Ascending aorta (tissue), 2 donors: ENCODE measurements around the gene TSPEAR. TPM values are rescaled to one million over a fixed set of nuclear protein-coding genes. Genes with fewer than 3 reads are reported as not detected.
A peak's percentile ranks its signal among the peaks of the same experiment; 100 is the strongest.

Experiments
- DNase-seq, 2 donors: peaks; one replicate each; pipeline ENCODE4 v3.0.0-alpha.2; 2019; ENCODE audit warnings: low spot score in 2 of 2
- H3K27ac ChIP-seq, 2 donors: fragments of 200-600 bp; sonication (generic); one replicate each; pipeline ENCODE4 v1.5.1; 2016 to 2017; ENCODE audit warnings: mild to moderate bottlenecking in 1 of 2
- H3K27me3 ChIP-seq: fragments of 200-600 bp; sonication (generic); one replicate; pipeline ENCODE4 v1.5.1; 2017
- H3K36me3 ChIP-seq, 2 donors: fragments of 200-600 bp; sonication (generic); one replicate each; pipeline ENCODE4 v1.5.1; 2016
- H3K4me1 ChIP-seq, 2 donors: fragments of 200-600 bp; sonication (generic); one replicate each; pipeline ENCODE4 v1.5.1; 2016 to 2017; ENCODE audit warnings: mild to moderate bottlenecking in 1 of 2
- H3K4me3 ChIP-seq, 2 donors: fragments of 200-600 bp; sonication (generic); one replicate each; pipeline ENCODE4 v1.5.1; 2016 to 2017; ENCODE audit warnings: mild to moderate bottlenecking in 1 of 2
- H3K9me3 ChIP-seq, 2 donors: fragments of 200-600 bp; sonication (generic); one replicate each; pipeline ENCODE4 v1.5.1; 2016
- CTCF ChIP-seq, 3 experiments: fragments of 200-600 bp in 2 of 3; fragments of 450-650 bp in 1 of 3; sonication (generic) in 2 of 3; IDR thresholded peaks; one replicate each; pipeline ENCODE4 v1.5.1; 2016 to 2019; ENCODE audit warnings: antibody characterized with exemption in 3 of 3, mild to moderate bottlenecking in 1 of 3, moderate library complexity in 1 of 3
- intact Hi-C: fragments of 100-400 bp; cut with DNase I; formaldehyde crosslinking; loops from one replicate; pipeline ENCODE4 v1.15.1; 2023
- total RNA-seq: library from RNA; depleted of rRNA; stranded (reverse); fragments of >200 nt; gene quantifications from one replicate; pipeline ENCODE4 v1.1.0, GENCODE V29; 2016

The TSPEAR gene
- total RNA-seq, 1 donor from 2014 or later = not detected

GRCh38 chr21:44738621-44739020, 27.2 kb upstream of the TSPEAR start:
- H3K4me1 ChIP-seq = no peaks in the 10 kb centered on the region
- peak in 1 of 2 donors; percentile 12 for DNase-seq
- H3K4me3 ChIP-seq = no peak overlapping the region
- peaks cover 7 to 14% of the 10 kb centered on the region in 2 donors for H3K9me3 ChIP-seq
- TF ChIP-seq CTCF (IDR thresholded peaks at IDR 0.05) = no peak
- H3K36me3 ChIP-seq = no peaks in the 10 kb centered on the region
- intact Hi-C loops = no loop called here
- H3K27me3 ChIP-seq = no peaks in the 10 kb centered on the region
- H3K27ac ChIP-seq = no peak overlapping the region

GRCh38 chr21:44737706-44738354, 26.5 kb upstream of the TSPEAR start:
- H3K9me3 ChIP-seq = peaks cover 7 to 14% of the 10 kb centered on the region in 2 donors
- no peaks in the 10 kb centered on the region for H3K36me3 ChIP-seq
- no peak overlapping the region for H3K27ac ChIP-seq
- no peak for TF ChIP-seq CTCF (IDR thresholded peaks at IDR 0.05)
- intact Hi-C loops = no loop called here
- H3K4me3 ChIP-seq = no peak overlapping the region
- DNase-seq = no peak
- no peaks in the 10 kb centered on the region for H3K27me3 ChIP-seq
- no peaks in the 10 kb centered on the region for H3K4me1 ChIP-seq

- no peak for DNase-seq
- TF ChIP-seq CTCF (IDR thresholded peaks at IDR 0.05) = no peak
- Histone ChIP-seq H3K36me3 (no peaks in the 10 kb centered on the region), H3K9me3 (peaks cover 7 to 14% of the 10 kb centered on the region in 2 donors), H3K27me3 (no peaks in the 10 kb centered on the region), H3K4me1 (no peaks in the 10 kb centered on the region), H3K4me3 (no peak overlapping the region), H3K27ac (no peak overlapping the region)
- intact Hi-C loops = no loop called here
These were observed 25.1 kb upstream of the TSPEAR start for GRCh38 chr21:44736291-44737004.

GRCh38 chr21:44735821-44736220, 24.4 kb upstream of the TSPEAR start:
- TF ChIP-seq CTCF (IDR thresholded peaks at IDR 0.05) = no peak
- Histone ChIP-seq H3K4me1 (no peaks in the 10 kb centered on the region), H3K27me3 (no peaks in the 10 kb centered on the region), H3K36me3 (no peaks in the 10 kb centered on the region), H3K4me3 (no peak overlapping the region), H3K9me3 (peaks cover 7 to 14% of the 10 kb centered on the region in 2 donors), H3K27ac (no peak overlapping the region)
- intact Hi-C loops = no loop called here
- no peak for DNase-seq

GRCh38 chr21:44734841-44735240, 23.5 kb upstream of the TSPEAR start:
- H3K4me1 ChIP-seq = no peaks in the 10 kb centered on the region
- H3K9me3 ChIP-seq = peaks cover 7 to 14% of the 10 kb centered on the region in 2 donors
- no peak overlapping the region for H3K4me3 ChIP-seq
- DNase-seq = no peak
- no peaks in the 10 kb centered on the region for H3K27me3 ChIP-seq
- no peak for TF ChIP-seq CTCF (IDR thresholded peaks at IDR 0.05)
- intact Hi-C loops = no loop called here
- H3K36me3 ChIP-seq = no peaks in the 10 kb centered on the region
- H3K27ac ChIP-seq = no peak overlapping the region
